Pons (tissue), 1 donor: ENCODE results near the gene TAF7L.
"Not testable (repeated sequence)": the region's sequence is repeated elsewhere in the genome, so short reads cannot be mapped to it uniquely, and the experiment has no call there.

Experiments
- DNase-seq: peaks from one replicate; pipeline ENCODE4 v3.0.0-alpha.2; 2016; ENCODE audit warnings: low spot score

The TAF7L gene, protein sequence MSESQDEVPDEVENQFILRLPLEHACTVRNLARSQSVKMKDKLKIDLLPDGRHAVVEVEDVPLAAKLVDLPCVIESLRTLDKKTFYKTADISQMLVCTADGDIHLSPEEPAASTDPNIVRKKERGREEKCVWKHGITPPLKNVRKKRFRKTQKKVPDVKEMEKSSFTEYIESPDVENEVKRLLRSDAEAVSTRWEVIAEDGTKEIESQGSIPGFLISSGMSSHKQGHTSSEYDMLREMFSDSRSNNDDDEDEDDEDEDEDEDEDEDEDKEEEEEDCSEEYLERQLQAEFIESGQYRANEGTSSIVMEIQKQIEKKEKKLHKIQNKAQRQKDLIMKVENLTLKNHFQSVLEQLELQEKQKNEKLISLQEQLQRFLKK

DNA sequence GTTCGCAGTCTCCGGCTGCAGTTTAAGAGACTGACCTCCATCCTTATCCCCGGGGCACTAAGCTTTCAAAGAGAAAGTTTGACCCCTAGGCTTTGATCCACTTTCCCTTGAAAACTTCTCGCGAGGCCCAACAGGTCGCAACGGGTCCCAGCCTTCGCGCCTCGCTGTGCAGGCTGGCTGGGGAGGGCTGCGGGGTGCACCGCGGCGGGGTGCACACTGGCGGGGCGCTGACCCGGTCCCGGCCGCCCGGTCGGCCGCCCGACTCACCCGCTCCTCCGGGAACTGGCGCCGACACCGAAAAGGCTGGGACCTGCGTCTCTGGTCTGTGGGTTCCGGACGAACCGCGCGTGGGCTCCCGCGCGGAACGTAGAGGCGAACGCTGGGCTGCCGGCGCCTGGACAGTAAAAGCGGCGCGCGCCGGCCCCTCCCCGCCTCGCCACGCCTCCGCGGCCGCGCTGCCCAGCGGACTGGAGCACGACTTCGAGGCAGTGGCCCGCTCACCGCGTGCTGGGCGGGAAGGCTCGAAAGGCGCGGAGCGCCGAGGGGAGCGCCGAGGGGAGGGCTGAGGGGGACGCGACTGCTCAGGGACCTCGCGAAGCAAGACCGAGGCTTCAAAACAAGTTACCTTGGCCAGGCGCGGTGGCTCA is at the start of gene TAF7L:
Gene TAF7L, minus strand, starts transcription at position 378 of the 647 bp plus-strand sequence. CDS start 3,791 bp downstream, outside the sequence.
- DNase-seq: no peak

DNA sequence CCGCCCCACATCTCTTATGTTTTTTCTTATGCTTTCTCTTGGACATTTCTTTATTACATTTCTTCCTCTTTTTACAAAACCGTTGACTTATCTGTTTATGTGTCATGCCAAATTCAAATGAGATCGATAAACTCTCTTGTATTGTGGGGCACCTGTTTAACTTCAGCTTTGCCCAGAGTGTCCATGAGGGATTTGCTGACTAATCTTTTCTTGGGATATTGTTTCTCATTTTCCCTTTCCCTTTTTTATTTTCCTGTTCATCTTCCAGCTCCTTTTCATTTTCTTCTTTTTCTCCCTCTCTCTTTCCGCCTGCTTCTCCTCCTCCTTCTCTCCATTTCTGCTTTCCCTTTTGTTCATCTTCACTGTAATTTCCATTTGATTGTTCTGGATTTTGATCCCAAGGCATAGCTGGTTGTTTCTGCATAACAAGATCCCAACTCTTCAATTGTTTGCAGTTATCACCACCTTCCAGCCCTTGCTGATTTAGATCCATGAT is 46.7 kb upstream of the TAF7L start:
- no peak for DNase-seq

DNA sequence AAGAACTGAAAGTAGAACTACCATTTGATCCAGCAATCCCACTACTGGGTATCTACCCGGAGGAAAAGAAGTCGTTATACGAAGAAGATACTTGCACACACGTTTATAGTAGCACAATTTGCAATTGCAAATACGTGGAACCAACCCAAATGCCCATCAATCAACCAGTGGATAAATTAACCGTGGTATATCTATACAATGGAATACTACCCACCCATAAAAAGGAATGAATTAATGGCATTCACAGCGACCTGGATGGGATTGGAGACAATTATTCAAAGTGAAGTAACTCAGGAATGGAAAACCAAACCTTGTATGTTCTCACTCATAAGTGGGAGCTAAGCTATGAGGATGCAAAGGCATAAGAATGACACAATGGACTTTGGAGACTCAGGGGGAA is 43.2 kb upstream of the TAF7L start:
- DNase-seq: not testable (repeated sequence)

DNA sequence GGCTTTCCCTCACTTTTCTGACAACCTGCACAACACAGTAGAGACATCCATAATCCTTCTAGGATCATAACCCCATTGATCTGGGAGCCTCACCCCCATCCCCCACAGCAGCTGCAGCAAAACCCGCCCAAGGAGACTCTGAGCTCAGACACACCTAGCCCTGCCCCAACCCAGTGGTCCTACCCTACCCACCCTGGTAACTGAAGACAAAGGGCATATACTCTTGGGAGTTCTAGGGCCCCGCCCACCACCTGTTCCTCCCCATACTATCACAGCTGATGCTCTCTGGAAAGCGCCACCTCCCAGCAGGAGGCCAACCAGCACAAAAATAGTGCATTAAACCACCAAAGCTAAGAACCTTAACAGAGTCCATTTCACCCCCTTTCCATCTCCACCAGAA is 35.5 kb upstream of the TAF7L start:
- not testable (repeated sequence) for DNase-seq

DNA sequence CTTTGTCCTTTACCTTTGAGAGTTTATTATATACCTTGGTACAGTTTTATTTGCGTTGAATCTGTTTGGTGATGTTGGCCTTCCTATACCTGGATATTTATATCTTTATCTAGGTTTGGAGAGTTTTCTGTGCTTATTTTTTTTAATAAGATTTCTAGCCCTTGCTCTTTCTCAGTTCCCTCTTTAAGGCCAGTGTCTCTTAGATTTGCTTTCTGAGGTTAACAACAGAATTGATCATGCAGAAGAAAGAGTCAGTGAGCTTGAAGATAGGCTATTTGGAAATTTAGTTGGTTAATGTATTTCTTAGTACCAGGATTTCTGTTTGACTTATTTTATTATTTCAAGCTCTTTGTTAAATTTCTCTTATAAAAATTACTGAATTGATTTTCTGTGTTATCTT is 12.7 kb upstream of the TAF7L start:
- DNase-seq: no peak

DNA sequence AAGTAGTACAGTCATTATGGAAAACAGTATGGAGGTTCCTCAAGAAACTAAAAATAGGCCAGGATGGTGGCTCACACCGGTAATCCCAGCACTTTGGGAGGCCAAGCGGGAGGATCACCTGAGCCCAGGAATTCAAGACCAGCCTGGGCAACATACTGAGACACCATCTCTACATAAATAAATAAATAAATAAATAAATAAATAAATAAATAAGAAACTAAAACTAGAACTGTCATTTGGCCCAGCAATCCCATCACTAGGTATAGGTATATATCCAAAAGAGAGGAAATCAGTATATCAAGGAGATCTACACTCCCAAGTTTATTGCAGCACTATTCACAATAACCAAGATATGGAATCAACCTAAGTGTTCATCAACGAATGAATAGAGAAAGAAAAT is 4.5 kb upstream of the TAF7L start:
- DNase-seq: not testable (repeated sequence)

DNA sequence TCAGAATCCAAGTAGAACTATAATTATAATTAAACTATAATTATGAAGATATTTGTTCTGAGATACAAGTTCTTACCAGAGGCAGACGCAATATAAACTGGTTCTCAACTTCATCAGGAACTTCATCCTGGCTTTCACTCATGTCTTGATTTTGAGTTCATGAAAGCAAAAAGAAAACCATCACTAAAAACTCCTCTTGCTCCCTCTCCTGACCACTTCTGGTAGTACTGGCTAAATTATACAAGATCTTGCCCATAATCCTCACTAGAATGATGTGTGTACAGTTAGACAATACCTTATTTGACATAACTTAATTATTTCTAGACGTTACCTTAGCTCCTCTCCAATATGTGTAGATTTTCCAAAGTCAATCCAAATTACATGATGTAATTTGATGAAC is 3.7 kb downstream of the TAF7L start:
- peak; percentile 40 for DNase-seq

DNA sequence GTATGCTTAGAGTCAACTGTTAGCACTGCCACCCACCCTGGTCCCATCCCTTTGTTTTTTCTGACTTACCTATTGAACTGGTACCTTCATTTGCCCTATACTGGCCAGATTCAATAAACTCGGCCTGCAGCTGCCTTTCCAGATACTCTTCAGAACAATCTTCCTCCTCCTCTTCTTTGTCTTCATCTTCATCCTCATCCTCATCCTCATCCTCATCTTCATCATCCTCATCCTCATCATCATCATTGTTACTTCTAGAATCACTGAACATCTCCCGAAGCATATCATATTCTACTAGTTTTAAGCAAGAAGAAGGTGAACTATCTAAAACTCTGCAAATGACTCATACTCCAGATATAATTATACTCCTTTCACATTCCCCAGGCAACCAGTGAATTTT is 14.9 kb downstream of the TAF7L start:
- no peak for DNase-seq

DNA sequence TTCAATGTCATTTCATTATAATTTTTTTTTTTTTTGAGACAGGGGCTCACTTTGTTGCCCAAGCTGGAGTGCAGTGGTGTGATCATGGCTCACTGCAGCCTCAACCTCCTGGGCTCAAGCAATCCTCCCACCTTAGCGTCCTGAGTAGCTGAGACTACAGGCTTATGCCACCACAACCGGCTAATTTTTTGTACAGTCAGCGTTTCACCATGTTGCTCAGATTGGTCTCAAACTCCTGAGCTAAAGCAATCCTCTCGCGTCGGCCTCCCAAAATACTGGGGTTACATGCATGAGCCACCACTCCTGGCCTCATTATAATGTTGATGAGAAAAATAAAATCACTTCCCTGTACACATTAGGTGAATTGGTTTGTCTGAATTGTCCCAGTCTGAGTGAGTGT is 16.9 kb downstream of the TAF7L start:
- DNase-seq: no peak

DNA sequence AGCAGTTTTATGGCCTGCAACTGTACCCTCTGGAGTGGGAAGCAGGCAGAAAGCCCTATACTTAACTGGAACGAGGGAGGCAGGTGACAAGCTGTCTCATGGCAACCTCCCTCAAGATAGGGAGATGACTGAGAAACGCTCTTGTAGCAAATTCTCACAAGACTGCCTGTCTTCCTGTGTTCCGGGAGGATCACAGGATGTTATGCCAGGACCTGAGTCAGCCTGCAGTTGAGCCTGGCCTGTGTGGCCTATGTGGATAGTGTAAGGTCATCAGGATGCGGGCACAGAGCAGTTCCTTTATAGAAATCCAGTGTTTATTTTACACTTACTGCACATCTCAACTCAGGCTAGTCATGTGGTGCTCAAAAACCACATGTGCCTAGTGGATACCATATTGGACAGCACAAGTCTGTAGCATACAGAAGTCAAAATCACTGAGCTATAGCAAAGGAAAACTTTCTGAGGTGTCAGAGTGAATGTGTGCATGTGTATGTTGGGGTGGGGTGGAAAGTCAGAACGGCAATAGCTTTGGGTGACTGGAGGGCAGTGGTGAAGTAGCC is 25.2 kb downstream of the TAF7L start:
- DNase-seq: no peak

DNA sequence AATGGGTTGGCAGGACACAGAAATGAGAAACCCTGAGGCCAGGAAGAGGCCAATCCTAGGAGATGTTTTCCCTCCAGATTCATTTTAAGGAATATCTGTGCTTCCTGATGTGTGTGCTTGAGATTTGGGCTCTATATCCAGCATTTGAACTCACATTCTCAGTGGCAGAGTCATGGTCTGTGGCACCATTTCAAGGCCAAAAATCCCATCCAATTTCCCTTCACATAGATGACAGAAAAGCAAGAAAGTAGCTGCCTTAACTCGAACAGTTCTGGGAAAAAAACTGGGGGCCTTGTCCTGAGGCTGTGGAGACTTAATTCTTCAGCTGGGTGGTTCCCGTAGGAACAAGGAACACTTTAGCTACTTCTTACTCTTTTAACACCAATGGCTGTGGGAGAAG is 27.4 kb downstream of the TAF7L start:
- no peak for DNase-seq

DNA sequence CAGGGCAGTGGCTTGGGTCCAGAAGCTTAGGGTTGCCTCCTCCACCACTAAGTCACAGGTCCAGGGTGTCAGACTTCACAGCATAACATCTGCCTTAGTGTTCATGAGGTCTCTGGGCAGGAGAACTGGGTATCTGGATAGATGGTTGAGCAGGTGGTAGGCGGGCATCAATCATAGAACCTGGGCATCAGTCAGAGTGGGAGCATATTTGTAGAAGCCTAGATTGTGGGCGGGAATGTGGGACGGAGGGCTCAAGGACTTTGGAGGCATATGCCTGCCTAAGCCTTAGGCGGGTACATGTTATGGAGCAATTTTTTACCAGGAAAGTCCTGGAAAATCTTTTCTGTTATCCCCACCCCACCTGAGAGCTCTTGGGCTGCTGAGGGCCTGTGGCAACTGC is 28.5 kb downstream of the TAF7L start:
- DNase-seq: no peak

DNA sequence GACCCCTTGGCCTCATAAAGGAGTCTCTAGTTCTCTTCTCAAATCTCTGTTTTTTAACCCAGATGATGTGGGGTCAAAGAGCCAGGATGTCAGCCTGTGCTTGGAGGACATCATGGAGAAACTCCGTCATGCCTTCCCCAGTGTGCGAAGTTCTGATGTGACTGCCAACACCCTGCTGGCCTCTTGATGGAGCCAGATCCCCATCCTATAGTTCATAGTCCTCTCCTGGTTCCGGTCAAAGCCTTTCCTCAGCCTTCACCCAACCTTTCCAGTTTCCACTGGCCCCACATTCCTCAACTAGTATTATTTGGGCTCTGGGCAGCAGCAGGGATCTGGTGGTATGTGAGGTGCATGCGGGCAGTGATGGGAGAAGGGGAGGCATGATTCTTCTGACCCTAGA is 30.7 kb downstream of the TAF7L start:
- DNase-seq: no peak

DNA sequence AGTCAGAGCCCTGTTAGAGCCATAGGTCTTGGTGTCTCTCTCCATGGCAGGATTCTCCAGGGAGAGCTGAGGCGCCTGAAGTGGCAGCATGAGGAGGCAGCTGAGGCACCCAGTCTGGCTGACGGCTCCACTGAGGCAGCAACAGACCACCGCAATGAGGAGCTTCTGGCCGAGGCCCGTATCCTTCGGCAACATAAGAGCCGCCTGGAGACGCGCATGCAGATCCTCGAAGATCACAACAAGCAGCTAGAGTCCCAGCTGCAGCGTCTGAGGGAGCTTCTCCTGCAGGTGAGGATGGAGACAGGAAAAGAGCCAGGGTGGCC is 32.9 kb downstream of the TAF7L start:
- DNase-seq: no peak

DNA sequence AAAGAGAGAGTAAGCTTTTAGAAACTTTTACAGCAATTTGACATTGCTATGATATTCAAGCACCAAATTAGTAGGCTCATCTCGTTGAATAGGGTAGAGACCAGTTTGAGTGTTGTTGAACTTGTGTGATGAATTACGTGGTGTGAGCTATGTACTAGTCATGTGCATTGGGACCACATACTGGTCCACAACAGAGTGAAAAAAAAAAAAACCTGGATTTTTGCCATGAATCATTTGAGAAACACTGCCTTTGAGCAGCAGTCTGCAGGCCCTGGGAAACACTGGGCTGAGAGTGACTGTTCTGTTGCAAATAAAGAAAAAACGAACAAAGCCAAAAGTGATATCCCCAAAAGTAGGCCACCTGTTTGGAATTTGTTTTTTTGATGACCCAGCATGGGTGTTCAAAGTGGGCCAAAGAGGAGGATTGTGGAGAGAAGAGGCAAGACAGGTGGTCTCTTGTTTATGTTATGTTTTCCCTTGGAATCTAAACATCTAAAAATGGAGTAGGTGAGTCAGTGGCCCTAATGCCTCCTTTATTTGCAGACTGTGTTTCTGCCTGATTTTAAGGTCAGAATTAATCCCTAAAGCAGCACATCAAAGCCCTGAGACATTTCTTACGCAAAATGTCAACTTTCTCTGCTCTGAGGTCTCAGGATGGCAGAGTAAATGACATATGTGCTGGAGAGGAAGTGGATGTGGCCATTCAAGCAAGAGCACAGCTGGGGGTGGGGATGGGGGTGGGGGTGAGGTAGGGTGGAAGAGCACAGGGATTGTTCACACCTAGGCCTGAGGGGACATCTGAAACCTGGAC is 33.5 kb downstream of the TAF7L start:
- DNase-seq: no peak

DNA sequence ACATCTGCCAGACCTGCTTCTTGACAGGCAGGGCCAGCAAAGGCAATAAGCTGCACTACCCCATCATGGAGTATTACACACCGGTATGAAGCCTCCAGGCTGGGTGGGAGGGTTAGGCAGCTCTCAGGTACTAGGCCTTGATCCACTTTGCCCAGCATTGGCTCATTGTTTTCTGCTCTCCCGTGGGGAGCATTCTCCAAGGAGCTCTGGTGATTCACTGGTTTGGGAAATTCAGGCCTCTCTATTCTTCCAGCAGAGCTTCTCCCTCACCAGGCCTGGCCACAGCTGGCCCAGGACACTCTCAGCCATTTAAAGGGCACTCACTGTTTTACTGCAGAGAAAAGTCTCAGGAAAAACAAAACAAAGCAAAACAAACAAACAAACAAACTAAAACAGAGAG is 38.5 kb downstream of the TAF7L start:
- DNase-seq: no peak

DNA sequence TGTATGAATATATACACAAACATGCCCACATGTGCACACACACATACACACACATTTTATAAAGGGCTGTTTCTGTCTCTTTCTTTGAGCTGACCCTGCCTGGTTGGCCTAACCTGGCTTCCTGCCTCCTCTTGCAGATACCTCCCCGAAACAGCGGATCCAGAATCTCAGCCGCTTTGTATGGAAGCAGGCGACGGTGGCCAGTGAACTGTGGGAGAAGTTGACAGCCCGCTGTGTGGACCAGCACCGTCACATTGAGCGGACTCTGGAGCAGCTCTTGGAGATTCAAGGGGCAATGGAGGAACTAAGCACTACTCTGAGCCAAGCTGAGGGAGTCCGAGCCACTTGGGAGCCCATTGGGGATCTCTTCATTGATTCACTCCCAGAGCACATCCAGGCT is 49.6 kb downstream of the TAF7L start:
- no peak for DNase-seq

DNA sequence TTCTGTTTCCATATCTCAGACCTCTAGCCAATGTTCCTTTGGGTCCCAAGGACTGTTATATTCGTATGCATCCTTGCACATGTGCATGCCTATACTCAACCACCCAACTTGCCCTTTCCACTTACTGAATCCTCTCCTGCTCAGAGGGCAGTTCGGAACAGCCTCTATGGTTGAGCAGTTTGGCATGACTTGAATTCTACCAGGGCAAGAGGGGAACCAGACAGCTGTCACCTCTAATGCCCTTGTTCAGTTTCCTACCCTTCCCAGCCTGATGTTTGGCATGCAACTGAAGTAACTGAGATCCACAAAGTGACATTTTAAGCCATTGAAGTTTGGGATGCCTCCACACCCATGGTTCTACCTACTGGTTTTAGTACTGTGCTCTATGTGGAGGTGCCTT is 54.1 kb downstream of the TAF7L start:
- DNase-seq: no peak

DNA sequence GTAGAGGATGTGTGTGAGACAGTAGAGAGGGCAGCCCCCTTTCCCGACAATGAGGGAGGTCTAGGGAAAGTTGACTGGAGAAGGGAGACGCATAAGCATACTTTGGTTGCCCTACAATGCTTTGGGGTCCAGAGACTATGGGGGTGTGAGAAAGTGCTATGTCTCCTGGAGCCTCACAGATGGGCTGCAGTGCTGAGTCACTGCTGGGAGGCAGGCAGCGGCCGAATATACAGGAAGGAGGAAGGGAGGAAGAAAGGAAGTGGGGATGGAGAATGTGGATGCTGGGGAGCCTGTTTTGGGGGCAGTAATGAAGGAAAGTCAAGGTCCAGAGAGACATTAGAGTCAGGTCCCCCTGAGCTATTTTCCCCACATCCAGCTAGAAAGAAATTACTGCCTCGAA is 58.8 kb downstream of the TAF7L start:
- no peak for DNase-seq

DNA sequence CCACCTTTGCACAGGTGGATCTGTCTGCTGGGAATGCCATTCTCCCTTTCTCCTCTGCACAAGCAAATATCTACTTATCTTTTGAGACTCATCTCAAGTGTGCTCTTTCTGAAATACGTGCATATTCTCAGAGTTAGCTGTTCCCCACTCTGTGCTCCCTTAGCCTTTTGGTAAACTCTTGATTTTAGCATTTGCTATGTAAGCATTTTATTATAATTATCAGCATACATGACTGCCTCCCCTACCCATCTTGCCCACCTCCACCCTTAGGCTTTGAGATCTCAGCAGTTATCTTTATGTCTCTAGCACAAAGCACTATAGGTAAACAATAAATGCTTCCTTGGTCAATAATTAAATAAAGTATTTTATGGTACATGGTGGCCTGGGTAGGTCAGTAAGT is 60.1 kb downstream of the TAF7L start:
- no peak for DNase-seq

DNA sequence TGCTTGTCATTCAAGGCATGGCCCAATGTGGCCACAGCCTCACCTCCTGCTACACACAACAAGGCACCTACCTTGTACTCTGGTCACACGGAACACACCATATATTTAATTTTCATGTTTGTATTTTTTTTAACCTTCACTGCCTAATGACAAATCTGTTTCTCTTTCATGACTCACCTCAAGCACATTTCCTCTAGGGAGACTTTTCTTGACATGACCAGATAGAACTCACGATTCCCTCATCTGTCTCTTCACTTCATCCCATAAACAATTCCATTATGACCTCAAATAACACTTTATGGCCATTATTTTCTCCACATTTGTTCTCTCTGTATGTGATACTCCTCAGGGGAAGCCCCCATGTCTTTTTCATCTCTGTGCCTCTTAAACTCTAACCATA is 60.5 kb downstream of the TAF7L start:
- DNase-seq: no peak

DNA sequence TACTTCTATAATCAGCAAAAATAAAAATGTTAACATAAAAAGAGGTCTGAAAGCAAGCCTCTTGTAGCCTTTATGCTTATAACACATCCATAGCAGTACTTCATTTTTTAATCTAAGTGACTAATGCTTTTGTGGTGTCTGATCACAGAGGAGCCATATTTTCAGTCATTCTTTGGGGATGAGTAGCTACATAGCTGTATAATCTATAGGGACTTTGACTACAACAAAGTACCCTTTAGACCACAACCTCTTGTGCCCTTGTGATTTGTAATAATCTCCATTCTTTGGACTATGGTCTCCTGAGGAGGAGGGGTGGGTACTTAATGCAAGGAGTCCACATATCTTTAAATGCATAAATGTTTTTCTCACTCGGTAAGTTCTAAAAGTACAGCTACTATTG is 62.0 kb downstream of the TAF7L start:
- no peak for DNase-seq

DNA sequence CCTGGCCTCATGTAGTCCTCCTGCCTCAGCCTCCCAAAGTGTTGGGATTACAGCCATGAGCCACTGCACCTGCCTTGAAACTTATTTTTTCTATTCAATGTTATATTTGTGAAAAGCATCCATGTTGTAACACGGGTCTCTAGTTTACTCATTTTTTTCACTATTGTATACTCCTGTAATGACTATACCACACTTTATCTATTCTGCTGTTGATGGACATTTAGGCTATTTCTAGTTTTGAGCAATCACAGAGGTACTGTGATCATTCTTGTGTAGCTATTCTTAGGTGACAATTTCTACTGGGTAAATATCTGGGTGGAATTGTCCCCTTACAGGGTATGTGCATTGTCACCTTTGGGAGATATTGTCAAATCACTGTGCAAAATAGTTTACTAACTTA is 67.9 kb downstream of the TAF7L start:
- DNase-seq: no peak
